Stimulated activated CD4-positive, alpha-beta T cell treated with anti-CD3 and anti-CD28 coated beads, Interleukin-4, amount 100 ng/mL, for 48 hours (primary cell): ENCODE results near the gene MN1.

Experiments used
- DNase-seq, 2 donors: peaks; one replicate each; pipeline ENCODE4 v3.0.0-alpha.2; 2020; ENCODE audit warnings: low read depth in 2 of 2

The MN1 gene

DNA sequence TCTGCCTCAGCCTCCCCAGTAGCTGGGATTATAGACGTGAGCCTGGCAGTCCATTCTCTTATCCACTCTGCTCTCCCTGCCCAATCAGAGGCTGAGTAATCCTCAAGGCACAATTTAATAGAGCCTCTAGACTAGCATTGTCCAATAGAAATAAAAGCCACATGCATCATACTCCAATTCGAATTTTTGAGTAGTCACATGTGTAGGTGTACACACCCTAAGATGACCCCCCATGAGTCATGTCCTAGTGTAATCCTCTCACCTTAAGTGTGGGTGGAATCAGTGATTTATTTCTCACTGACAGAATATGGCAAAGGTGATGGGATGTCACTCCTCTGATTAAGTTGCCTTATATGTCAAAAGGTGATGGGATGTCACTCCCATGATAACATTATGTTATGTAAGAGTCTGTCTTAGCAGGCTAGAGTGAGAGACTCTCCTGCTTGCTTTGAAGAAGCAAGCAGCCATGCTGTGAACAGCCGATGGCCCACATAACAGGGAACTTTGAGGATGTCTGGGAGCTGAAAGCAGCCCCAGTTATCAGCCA, 61.3 kb downstream of the MN1 start:
- DNase-seq: no peak

DNA sequence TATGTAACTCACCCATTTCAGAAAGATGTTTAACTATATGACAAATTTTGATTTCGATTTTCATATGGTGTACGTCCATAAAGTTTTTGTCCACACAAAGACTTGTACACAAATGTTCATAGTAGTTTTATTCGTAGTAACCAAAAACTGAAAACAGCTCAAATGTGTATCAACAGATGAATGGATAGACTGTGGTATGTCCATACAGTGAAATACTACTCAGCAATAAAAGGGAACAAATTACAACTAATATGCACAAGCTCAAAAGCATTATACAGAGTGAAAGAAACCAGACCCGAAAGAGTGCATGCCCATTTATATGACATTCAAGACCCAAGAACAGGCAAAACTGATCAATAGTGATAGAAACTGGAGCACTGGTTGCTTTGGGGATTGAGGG, 64.0 kb downstream of the MN1 start:
- DNase-seq: no peak

DNA sequence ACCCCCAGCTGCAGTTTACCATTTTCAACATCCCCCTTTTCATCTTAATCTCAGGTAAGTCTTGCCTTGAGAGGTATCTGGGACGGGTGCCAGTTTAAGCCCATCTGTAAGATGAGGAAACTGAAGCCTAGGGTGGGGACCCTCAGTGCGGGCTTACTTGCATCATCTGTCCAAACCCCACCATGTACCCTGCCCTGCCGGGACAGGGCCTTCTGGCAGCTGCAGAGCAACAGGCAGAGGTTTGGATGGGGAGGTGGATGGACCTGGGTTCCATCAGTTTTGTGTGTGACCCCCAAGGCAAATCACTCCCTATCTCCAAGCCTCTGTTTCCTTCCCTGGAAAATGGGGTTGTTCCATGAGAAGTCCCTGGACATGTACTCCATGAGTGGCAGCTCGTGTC, 67.5 kb downstream of the MN1 start:
- DNase-seq: no peak

DNA sequence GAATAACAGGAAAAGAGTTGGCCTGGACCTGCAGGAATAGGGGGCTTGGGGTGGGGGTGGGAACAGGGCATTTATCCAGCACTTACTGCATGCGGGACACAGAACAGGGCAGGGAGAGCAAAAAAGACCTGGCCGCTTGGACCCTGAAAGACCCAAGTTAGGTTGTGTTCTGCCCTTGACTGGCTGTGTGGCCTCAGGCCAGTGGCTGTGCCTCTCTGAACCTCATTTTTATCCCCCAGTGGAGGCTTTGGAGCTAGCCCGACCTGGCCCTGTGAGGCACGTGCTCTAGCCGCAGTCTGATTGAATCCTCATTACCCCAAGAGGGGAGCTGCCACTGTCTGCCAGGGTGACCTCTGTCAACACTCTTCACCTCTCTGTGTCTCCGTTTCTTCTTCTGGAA, 68.7 kb downstream of the MN1 start:
- DNase-seq: no peak

DNA sequence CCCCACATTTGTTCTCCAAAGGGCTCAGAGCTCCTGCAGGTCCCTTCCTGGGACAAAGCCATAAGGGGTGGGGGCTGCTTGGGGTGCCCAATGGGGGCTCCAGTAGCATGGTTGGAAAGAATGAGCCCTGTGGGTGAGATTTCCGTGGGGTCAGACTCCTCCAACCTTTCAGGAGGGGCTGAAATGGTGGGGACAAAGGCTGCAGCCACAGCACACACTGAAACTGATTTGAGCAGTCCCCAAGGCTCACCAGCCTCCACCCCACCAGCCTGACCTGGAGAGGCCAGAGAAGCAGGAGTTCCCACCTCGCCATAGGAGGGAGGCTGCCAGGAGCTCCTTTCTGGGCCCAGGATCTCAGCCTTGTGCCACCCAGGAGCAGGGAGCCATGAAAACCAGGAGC, 69.2 kb downstream of the MN1 start:
- no peak for DNase-seq

DNA sequence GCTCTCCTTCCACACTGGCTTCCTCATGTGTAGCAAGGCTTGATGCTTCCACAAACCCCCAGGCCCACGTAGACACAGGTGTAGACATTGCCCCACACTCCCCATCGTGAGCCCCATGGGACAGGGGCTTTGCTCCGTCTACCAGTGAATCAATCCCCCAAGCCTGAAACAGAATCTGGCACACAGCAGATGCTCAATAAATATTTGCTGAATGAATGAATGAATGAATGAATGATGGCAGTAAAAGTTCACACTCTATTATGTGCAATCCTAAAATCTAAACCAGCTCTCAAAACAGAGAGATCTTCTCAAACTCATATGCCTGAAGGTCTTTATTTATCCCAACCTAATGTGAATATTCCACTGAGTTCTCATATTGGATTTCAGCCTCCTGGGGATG, 69.9 kb downstream of the MN1 start:
- no peak for DNase-seq

DNA sequence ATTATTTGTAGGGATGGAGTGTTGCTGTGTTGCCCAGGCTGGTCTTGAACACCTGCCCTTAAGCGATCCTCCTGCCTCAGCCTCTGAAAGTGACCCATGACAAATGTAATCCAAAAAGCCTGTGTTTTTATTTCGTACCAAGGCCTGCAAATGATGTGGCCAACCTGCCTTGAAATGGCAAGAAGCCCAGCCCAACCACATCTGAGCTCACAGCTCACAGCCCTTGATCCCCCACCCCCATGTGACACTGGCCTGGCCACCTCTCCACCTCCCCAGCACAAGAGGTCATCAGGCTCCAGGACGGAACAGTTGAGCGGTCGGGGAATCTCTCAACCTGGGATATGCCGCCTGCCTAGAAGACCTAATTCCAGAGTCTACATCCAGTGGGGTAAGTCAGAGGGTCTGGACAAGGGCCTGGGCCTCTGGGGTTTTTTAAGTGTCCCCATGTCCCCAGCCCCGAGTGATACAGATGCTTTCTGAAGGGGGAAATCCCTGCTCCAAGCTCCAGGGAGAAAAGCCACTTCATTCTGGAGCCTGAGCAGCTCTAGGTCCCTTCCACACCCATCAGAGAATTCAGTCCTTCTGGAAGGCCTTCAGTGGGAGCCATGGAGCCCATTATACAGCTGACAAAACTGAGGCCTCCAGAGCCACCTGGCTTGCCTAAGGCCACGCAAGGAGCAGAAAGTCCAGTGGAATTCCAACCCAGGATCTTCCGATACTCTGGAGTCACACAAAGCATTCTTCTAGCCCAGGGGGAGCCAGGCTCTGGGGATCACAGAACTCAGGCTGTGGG, 70.7 kb downstream of the MN1 start:
- no peak for DNase-seq

DNA sequence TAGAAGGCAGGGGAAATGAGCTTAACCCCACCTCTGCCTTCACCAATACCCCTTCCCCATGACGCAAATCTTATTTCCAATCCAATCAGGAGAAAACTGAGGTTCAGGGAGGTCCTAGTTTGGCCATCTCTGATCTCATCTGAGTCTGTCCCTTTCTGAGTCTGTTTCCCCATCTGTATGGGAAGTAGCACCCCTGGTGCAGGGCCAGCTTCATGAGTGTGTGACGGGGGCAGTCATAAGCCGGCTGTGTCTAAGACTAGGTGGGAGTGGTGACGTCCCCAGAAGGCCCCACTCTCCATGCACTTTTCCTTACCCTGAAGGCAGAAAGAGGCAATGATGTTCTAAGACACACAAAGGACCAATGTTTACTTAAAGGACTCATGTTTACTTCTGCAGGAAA, 72.3 kb downstream of the MN1 start:
- no peak for DNase-seq

DNA sequence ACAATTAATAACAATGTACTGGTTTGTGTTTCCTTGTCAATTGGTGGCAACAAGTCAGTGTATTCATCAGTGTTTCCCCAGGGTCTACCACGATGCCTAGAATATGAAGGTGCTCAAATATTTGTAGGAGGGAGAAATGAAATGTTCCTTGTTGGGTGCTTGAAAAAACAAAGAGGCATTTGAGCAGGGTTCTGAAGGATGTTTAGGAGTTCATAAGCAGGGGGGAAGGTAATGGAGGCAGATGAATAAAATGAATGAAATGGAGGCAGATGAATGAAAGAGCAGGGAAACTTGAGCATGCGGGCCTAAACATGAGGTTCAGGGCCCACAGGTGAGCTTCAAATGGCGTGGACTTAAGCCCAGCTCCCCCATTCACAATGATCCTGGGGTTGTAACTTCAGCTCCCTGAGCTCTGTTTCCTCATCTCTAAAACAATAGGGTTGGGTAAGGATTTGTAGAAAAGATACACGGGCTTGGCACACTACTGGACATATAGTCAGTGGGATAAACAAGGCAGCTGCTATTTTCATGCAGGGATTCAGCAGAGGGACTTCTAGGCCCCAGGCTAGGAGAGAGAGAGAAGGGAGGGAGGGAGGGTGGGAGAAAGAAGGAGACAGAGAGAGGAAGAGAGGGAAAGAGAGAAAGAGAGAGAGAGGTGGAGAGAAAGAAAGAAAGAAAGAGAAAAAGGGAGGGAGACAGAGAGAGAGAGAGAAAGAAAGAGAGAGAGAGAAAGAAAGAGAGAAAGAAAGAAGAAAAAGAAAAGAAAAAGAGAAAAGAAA, 73.7 kb downstream of the MN1 start:
- DNase-seq: no peak

DNA sequence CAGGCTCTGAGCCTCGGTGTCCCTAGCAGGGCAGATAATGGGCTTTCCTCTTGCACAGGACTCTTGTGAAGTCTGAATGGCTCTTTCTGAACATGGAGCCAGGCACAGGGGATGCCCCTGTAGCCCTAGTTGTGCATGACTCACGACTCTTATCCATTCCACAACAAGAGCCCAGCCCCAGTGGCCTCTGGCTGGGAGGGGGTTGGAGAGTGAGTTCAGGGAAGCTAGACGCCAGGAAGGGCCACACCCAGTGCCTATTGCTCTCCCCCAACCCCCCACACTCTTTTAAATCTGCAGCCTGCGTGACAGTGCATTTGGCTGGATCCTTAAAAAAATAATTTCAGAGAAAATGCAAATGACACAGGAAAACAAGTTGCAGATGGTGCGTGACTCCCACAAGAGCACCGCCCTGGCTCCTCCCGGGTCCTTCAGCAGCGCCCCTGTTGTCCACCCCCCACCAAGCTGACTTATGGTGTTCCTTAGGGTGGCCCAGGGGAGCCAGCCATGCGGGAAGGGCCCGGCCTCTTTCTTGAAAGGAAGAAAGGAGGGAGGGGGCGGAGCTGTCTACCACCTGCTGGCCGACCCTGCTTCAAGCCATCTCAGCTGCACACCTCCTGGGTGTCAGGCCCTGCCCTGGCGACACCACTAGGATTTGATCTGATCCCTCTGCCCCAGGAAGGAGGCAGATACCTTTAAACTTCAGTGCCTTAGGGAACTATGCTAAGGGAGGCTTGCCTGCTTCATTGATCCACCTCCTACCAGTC, 74.7 kb downstream of the MN1 start:
- DNase-seq: no peak

DNA sequence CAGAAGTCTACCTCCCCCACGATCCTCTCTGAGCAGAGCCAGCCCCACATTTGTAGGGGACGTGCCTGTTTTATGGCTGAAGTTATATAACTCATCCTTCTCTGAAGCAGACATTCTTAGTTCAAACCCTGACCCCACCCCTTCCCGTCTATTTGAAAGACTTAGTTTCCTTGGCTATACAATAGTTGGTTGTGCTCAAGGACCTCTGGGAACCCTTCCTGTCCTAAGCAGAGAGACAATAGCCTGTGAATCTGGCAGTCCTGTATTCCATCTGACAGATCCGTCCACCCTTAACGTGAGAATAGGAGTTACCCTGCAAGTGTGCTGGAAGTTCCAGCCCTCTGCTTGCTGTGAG, 75.2 kb downstream of the MN1 start:
- no peak for DNase-seq

DNA sequence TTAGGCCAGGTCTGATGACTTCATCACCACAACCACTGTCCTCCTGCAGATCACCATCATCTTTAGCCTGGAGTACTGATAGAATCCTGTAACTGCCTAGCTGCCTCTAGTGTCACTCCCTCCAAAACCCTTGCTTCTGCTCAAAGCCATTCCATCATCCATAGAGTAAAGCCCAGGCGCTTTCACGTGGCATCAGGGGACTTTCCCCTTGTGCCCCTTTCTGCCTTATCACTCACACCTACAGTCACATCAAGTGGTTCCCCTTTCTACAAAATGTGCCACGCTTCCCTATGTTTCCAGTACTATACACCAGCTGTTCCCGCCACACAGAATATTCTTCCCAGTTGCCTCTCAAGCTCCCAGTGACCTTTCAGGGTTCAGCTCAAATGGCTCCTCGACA, 75.9 kb downstream of the MN1 start:
- DNase-seq: no peak

DNA sequence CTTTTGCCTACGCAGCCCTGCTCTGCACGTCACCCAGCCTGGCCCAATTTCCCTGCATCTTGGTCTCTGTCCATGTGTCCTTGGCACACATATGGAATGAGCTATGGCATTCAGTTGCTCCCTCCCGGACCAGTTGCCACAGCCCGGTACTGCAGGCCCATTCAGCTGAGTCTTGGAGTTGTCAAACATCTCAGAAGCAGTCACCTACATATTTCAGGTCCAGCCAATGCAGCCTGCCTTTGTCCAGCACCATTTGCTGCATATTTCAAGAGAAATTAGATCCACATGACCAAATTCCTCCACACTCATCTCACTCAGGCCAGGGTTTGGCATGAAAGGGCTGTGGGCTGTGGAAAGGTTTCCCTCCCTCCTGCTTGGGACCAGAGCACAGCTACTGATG, 76.8 kb downstream of the MN1 start:
- no peak for DNase-seq

DNA sequence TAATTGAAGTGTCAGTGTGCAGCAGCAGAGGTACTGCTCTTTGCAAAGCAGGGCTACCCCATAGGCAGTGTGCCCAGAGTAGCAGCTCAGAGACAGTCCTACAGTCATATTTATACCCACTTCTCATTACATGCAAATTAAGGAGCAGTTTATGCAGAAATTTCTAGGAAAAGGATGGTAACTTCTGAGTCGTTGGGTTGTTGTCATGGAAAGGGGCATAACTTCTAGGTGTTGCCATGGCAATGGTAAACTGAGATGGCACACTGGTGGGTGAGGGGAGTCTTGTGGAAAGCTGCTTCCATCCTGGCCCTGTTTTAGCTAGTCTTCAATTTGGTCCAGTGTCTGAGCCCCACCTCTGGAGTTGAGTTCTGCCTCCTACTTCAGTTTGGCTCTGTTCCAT, 77.4 kb downstream of the MN1 start:
- DNase-seq: no peak

DNA sequence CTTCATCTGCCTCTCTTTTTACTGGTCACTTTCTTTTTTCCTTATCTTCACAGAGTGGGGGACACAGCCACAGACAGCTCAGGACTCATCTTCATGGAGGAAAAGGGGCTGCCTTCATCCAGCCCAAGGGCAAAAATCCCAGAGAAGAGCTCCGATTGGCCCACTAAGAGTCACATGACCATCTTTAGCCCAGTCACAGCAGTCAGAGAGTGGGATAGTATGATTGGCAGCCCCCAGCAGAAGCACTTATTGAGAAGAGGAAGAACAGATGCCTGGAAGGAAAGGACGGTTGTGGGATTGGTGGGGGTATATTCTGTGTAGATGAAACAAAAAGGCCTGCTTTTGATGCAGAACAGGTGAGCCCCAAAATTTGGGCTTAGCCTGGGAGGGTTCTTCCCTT, 77.8 kb downstream of the MN1 start:
- no peak for DNase-seq

DNA sequence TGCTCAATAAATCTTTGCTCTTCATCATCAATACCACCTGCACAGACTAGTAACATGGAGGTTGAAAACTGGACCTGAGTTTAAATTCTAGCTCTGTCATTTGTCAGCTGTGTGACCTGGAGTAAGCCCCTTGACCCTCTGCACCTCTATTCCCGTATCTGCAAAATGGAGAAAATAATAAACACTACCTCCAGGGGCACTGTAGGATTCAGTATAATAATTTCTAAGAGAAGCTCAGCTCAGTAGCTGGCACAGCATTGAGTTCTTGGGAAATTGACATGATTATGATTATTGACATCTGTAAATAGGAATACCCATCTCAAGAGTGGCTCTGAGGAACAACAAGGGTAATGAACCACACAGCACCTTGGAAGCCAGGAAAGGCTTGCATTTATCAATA, 78.4 kb downstream of the MN1 start:
- no peak for DNase-seq

DNA sequence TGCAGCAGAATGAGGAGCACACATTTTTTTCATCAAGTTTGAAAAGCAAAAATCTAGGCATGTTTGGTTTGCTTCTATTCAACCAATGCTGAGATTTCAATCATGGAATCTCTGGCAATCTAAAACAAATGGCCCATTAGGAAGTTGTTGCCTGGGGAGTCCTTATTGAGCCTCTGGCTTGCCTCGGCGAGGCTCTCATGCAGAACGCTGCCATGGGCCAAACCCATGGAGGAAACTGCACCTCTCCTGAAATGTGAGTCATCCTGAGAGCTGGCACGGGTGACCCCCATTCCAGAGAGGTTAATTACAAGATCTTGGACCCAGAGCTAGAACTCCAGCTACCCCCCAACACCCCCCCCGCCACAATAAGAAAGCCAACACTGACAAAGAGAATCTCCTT, 80.7 kb downstream of the MN1 start:
- no peak for DNase-seq

DNA sequence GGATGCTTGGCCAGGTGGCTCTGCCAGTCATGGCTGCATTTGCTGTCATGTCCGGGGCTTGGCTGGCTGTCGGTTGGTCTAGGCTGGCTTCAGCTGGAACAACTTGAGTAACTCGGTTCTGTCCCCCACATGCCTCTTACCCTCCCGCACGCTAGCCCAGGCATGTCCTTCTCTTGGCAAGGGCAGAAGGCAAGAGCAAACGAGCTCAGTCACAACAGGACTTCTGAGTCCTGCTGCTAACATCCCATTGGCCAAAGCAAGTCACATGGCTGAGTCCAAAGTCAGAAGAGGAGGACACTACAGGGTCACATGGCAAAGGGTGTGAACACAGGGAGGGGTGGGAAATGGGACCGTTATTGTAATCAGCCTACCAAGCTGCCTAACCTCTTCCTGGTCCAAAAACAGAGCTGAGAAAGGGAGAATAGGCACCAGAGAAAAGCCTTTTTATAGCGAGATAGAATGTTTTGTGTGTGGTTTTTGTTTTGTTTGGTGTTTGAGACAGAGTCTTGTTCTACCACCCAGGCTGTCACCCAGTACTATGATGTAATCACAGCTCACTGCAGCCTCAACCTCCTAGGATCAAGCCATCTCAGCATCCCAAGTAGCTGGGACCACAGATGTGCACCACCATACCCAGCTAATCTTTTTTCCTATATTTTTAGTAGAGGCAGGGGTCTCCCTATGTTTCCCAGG, 81.9 kb downstream of the MN1 start:
- no peak for DNase-seq

DNA sequence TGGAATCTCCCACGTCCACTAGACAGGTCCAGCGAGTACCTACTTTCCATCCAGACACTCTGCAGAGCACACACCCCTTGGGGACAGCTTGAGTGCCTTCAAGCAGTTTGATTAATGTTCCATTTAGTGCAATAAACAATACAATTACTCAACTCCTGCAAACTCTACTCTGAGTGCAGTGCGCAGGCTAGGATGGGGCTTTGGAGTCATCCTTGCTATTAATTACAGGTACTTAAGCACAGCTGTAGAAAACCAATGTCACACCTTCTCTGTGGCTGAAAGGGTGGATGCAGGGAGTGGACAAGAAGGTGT, 82.6 kb downstream of the MN1 start:
- no peak for DNase-seq

DNA sequence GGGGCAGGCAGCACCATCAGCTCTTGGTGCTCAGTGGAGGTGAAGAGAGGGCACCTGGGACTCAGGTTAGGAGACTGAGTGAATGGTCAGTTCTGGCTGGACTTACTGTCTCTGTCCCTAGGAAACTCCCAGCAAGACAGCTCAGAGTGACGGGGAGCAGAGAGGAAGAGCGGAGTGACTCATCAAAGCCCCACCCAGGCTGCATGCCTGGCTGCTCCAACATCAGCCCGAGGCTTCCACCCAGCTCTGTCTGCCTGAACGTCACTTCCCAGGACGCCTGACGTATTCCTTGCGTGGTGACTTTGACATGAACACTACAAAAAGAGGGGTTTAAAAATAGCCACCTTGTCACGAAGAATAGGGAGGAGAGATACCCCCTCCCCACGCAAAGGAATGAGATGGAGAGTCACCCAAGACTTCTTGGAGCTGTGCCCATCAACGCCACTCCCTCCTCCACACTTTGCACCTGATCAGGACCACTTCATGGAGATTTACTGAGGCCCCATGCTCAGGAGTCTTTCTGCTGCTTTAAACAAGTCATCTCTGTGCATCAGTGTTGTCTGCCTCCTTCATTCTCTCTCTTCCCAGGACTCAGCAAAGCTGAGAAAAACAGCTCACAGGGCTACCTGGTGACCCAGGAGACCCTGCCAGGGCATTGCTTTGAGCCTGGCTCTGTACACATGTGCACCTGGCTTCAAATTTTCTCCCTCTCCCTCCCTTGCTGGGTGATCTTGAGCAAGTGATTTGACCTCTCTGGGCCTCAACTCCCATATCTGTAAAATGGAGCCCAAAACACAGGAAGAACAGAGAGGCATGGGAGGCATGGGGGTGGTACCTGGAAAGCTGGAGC, 83.1 kb downstream of the MN1 start:
- no peak for DNase-seq

DNA sequence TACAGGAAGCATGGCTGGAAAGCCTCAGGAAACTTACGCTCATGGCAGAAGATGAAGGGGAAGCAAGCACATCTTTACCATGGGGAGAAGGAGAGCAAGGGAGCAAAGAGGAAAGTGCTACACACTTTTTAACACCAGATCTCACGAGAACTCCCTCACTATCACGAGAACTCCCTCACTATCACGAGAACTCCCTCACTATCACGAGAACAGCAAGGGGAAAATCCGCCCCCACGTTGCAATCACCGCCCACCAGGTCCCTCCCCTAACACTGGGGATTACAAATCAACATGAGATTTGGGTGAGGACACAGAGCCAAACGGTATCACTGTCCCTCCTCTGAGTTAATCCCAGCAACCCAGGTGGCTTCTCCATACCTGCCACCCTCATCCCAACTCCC, 84.5 kb downstream of the MN1 start:
- no peak for DNase-seq
